ENCODE results near the gene NDUFA12. TPM values are rescaled to one million over a fixed set of nuclear protein-coding genes. Genes with fewer than 3 reads are reported as not detected.

NDUFA12 gene
- total RNA-seq, 1 experiment from 2014 or later: 79.7 TPM

DNA sequence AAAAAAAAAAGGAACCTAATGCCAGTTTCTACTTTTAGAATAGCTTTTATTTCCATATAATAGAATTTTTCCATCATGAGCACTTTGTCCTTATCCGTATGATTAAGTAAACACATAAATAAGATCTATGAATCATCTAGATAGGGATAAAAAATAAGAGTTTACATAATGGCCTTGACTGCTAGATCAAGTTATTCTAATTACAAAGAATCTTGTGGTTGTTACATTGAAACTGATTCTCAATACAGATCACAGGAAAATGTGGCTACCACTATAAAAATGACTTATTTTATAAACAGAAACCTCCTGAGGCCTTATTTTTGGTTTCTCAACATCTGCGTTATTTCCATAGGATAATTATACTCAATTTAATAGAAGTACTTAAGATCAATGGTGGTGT lies 34.4 kb upstream of the NDUFA12 start:
- DNase-seq (ENCODE audit: low read depth, low spot score) (no peak), ATAC-seq (no peak)
- H3K4me1 ChIP-seq (ENCODE audit: control insufficient read depth in 1 of 2, insufficient read depth in 2 of 2, low read length in 2 of 2): no peaks in the 10 kb centered on the region
- H3K9me2 ChIP-seq (ENCODE audit: insufficient read depth): no peaks in the 10 kb centered on the region
- POLR2A ChIA-PET: no interaction called here
- no peak overlapping the region for H3K4me3 ChIP-seq (replicated peaks in 1 of 2; ENCODE audit: low read depth in 1 of 2, low read length in 2 of 2)
- H3K36me3 ChIP-seq (ENCODE audit: control insufficient read depth in 1 of 2, insufficient read depth in 2 of 2, low read length in 2 of 2): peaks cover 0 to 7% of the 10 kb centered on the region in 2 experiments; a peak in 1 of 4 replicates
- intact Hi-C loops (cut with micrococcal nuclease): no loop called here
- TF ChIP-seq RAD21 (IDR thresholded peaks at IDR 0.05; ENCODE audit: low read depth) (no peak), CEBPB (IDR thresholded peaks at IDR 0.05; ENCODE audit: low read depth) (no peak), SIN3A (IDR thresholded peaks at IDR 0.05; ENCODE audit: low read depth) (no peak), POLR2A (IDR thresholded peaks at IDR 0.05; ENCODE audit: borderline replicate concordance, extremely low read depth, insufficient read depth, insufficient read length) (no peak), CBX3 (IDR thresholded peaks at IDR 0.05; ENCODE audit: low read depth) (no peak), POLR2AphosphoS5 (IDR thresholded peaks at IDR 0.05; ENCODE audit: low read depth, low read length) (no peak), ZFX (IDR thresholded peaks at IDR 0.05) (no peak)
- no peak overlapping the region for H3K27ac ChIP-seq (ENCODE audit: low read depth, low read length)
- no peak overlapping the region for H3K9ac ChIP-seq (ENCODE audit: low read length)
- no peak overlapping the region for H3K4me2 ChIP-seq (ENCODE audit: low read length)
- no peaks in the 10 kb centered on the region for H4K20me1 ChIP-seq (ENCODE audit: insufficient read depth)
- H3K79me2 ChIP-seq (ENCODE audit: insufficient read depth, low read length): no peaks in the 10 kb centered on the region
- no TSS peak for BruUV-seq (replicated peaks)
- no peaks in the 10 kb centered on the region for H3K27me3 ChIP-seq (ENCODE audit: insufficient read depth, low read length)
- CTCF ChIA-PET: no interaction called here
- no peaks in the 10 kb centered on the region for H3K9me3 ChIP-seq (ENCODE audit: control insufficient read depth in 1 of 2, insufficient read depth in 1 of 2, low read depth in 1 of 2, low read length in 2 of 2)
- RAD21 ChIA-PET (ENCODE audit: low non-redundant PET in 1 of 2, low total read pairs in 2 of 2, uncharacterized antibody in 2 of 2, unreplicated experiment in 2 of 2): no interaction called here
- H2AFZ ChIP-seq (ENCODE audit: low read depth, low read length, poor library complexity, severe bottlenecking): no peak overlapping the region

GRCh38 chr12:95034750-95035149 lies 31.3 kb upstream of the NDUFA12 start:
- ATAC-seq: no peak
- no TSS peak for BruUV-seq (replicated peaks)
- H3K36me3 ChIP-seq (ENCODE audit: control insufficient read depth in 1 of 2, insufficient read depth in 2 of 2, low read length in 2 of 2): peaks cover 4 to 7% of the 10 kb centered on the region in 2 experiments; a peak in 2 of 4 replicates
- H3K27me3 ChIP-seq (ENCODE audit: insufficient read depth, low read length): no peaks in the 10 kb centered on the region
- no peaks in the 10 kb centered on the region for H3K9me2 ChIP-seq (ENCODE audit: insufficient read depth)
- intact Hi-C loops (cut with micrococcal nuclease): no loop called here
- no peaks in the 10 kb centered on the region for H4K20me1 ChIP-seq (ENCODE audit: insufficient read depth)
- DNase-seq (ENCODE audit: low read depth, low spot score): no peak
- no peak overlapping the region for H3K27ac ChIP-seq (ENCODE audit: low read depth, low read length)
- no peak overlapping the region for H3K4me3 ChIP-seq (replicated peaks in 1 of 2; ENCODE audit: low read depth in 1 of 2, low read length in 2 of 2)
- RAD21 ChIA-PET (ENCODE audit: low non-redundant PET in 1 of 2, low total read pairs in 2 of 2, uncharacterized antibody in 2 of 2, unreplicated experiment in 2 of 2): no interaction called here
- CTCF ChIA-PET: no interaction called here
- H2AFZ ChIP-seq (ENCODE audit: low read depth, low read length, poor library complexity, severe bottlenecking): no peak overlapping the region
- H3K9ac ChIP-seq (ENCODE audit: low read length): no peak overlapping the region
- POLR2A ChIA-PET: no interaction called here
- TF ChIP-seq ZBTB33 (IDR thresholded peaks at IDR 0.05; ENCODE audit: extremely low read depth, insufficient replicate concordance, low read length) (no peak), JUND (IDR thresholded peaks at IDR 0.05) (no peak), EZH2phosphoT487 (IDR thresholded peaks at IDR 0.05; ENCODE audit: borderline replicate concordance) (no peak), CBX3 (IDR thresholded peaks at IDR 0.05; ENCODE audit: low read depth) (no peak), FOSL1 (IDR thresholded peaks at IDR 0.05; ENCODE audit: low read depth) (no peak), EGR1 (IDR thresholded peaks at IDR 0.05; ENCODE audit: low read depth) (no peak), CEBPB (IDR thresholded peaks at IDR 0.05; ENCODE audit: low read depth) (no peak), ZFX (IDR thresholded peaks at IDR 0.05) (no peak), SP1 (IDR thresholded peaks at IDR 0.05; ENCODE audit: low read depth) (no peak), YY1 (IDR thresholded peaks at IDR 0.05; ENCODE audit: extremely low read depth, insufficient replicate concordance, low read depth, low read length) (no peak), ZNF274 (IDR thresholded peaks at IDR 0.05; ENCODE audit: low read depth, low read length) (no peak), RAD21 (IDR thresholded peaks at IDR 0.05; ENCODE audit: low read depth) (no peak), EZH2 (IDR thresholded peaks at IDR 0.05) (no peak), ELF1 (IDR thresholded peaks at IDR 0.05; ENCODE audit: borderline replicate concordance, low read depth) (no peak)
- TF ChIP-seq, protein P1, sequence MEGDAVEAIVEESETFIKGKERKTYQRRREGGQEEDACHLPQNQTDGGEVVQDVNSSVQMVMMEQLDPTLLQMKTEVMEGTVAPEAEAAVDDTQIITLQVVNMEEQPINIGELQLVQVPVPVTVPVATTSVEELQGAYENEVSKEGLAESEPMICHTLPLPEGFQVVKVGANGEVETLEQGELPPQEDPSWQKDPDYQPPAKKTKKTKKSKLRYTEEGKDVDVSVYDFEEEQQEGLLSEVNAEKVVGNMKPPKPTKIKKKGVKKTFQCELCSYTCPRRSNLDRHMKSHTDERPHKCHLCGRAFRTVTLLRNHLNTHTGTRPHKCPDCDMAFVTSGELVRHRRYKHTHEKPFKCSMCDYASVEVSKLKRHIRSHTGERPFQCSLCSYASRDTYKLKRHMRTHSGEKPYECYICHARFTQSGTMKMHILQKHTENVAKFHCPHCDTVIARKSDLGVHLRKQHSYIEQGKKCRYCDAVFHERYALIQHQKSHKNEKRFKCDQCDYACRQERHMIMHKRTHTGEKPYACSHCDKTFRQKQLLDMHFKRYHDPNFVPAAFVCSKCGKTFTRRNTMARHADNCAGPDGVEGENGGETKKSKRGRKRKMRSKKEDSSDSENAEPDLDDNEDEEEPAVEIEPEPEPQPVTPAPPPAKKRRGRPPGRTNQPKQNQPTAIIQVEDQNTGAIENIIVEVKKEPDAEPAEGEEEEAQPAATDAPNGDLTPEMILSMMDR (IDR thresholded peaks at IDR 0.05 in 2 of 3, conservative IDR thresholded peaks at IDR 0.05 in 1 of 3; ENCODE audit: borderline replicate concordance in 1 of 3, insufficient read depth in 1 of 3, low read depth in 2 of 3, low read length in 2 of 3): no peak
- no peak overlapping the region for H3K4me2 ChIP-seq (ENCODE audit: low read length)
- no peaks in the 10 kb centered on the region for H3K79me2 ChIP-seq (ENCODE audit: insufficient read depth, low read length)
- H3K4me1 ChIP-seq (ENCODE audit: control insufficient read depth in 1 of 2, insufficient read depth in 2 of 2, low read length in 2 of 2): no peaks in the 10 kb centered on the region
- H3K9me3 ChIP-seq (ENCODE audit: control insufficient read depth in 1 of 2, insufficient read depth in 1 of 2, low read depth in 1 of 2, low read length in 2 of 2): no peaks in the 10 kb centered on the region

All from HCT116 (cell line).